ENCODE data around the gene NEDD9. TPM values are rescaled to one million over a fixed set of nuclear protein-coding genes. Genes with fewer than 3 reads are reported as not detected.

NEDD9 gene
- total and polyA plus RNA-seq, 10 of the 15 experiments (the other 5 are each of a cell fraction or from before 2014, with no cell fraction given), result 4.9 to 92.6 (median 14.6) TPM

DNA sequence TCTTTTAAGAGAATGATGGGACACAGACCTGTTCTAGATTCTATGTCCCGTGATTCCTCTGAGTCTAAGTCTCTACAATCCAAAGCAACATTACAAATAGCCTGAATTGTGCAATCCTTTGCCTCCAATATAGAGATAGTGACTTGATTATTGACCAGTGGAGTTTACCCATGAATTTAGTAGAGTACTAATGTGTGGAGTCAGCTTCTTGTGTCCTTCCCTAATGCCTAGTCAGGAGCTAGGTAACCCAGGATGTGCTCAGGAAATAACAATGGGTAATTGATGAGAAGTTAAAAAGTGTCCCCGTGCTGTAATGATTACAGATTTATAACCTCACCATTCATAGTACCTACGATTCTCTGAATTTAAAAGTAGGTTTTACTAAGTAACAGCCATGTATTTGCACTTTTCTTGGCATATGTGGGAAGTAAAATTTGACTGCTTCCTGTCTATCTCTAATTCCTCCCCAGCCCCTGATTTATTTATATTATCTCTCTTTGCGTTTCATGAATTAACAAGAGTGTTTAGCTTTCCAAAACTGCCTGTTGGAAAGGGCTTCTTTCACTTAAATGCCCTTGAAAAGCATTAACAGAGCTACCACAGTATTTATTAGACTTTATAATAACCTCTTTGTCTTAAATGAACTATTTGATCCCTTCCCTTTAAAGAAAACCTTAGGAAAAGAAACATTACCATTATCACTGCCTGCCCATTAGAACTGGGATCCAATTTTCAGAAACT is 30.5 kb downstream of the NEDD9 start:
- no peak overlapping the region for H3K9ac ChIP-seq (ENCODE audit: control insufficient read depth, insufficient read depth, low read length)
- ChIA-PET RAD21 (ENCODE audit: unreplicated experiment) (interaction anchor here (1.1 kb wide), 1 partner anchor 294 kb away, joined by 3 read pairs; no protein-coding TSS in a partner anchor), POLR2A (interaction anchor here (1.1 kb wide), 1 partner anchor 121 kb away, joined by 3 read pairs; no protein-coding TSS in a partner anchor), SMC1A (ENCODE audit: uncharacterized antibody, unreplicated experiment) (interaction anchor here (0.6 to 2.3 kb wide), 16 partner anchors 12 to 374 kb away, joined by 3 to 8 read pairs (median 3); no protein-coding TSS in a partner anchor), CTCF (interaction anchor here (0.7 to 1.0 kb wide), 4 partner anchors 12 to 66 kb away, joined by 3 to 4 read pairs (median 3); no protein-coding TSS in a partner anchor)
- no peaks in the 10 kb centered on the region for H3K79me2 ChIP-seq (ENCODE audit: control insufficient read depth, insufficient read depth, low read length)
- in situ Hi-C loops (cut with MboI) (no loop called here), intact Hi-C loops (cut with micrococcal nuclease; ENCODE audit: unreplicated experiment) (no loop called here)
- H3K4me3 ChIP-seq, result no peak overlapping the region
- H3K9me3 ChIP-seq (replicated peaks; ENCODE audit: control insufficient read depth, insufficient read depth, low read length), result no peaks in the 10 kb centered on the region
- no peak overlapping the region for H3K4me2 ChIP-seq (ENCODE audit: control insufficient read depth, insufficient read depth)
- H3K4me1 ChIP-seq (ENCODE audit: control insufficient read depth, insufficient read depth, low read length), result peaks cover 5% of the 10 kb centered on the region; the same call in 1 of the 2 replicates
- DNase-seq (ENCODE audit: low read depth, low spot score), result no peak
- no peak for ATAC-seq
- peaks cover 6 to 9% of the 10 kb centered on the region in 2 experiments for H3K36me3 ChIP-seq (ENCODE audit: control insufficient read depth in 2 of 2, insufficient read depth in 2 of 2, low read length in 1 of 2)
- H4K20me1 ChIP-seq (ENCODE audit: control insufficient read depth, insufficient read depth), result no peaks in the 10 kb centered on the region
- 81% methylated on average over 4 of the region's 4 CpGs for WGBS (ENCODE audit: insufficient coverage, insufficient replicate concordance, low lambda C conversion rate, missing lambda C conversion rate)
- no peak for TF ChIP-seq CHD2 (IDR thresholded peaks at IDR 0.05; ENCODE audit: borderline replicate concordance, low read depth, low read length)
- no peak for TF ChIP-seq POLR2AphosphoS2 (IDR thresholded peaks at IDR 0.05; ENCODE audit: low read depth, low read length)
- TF ChIP-seq STAT1 (conservative IDR thresholded peaks at IDR 0.05), result no peak
- TF ChIP-seq E4F1 (IDR thresholded peaks at IDR 0.05; ENCODE audit: borderline replicate concordance, partially characterized antibody), result no peak
- no peak for TF ChIP-seq SREBF2 (IDR thresholded peaks at IDR 0.05; ENCODE audit: low read length)
- no peak for TF ChIP-seq KLF5 (IDR thresholded peaks at IDR 0.05; ENCODE audit: partially characterized antibody)
- no peak for TF ChIP-seq NR2F1 (conservative IDR thresholded peaks at IDR 0.05)
- TF ChIP-seq CREM (IDR thresholded peaks at IDR 0.05; ENCODE audit: low read depth), result no peak
- no peak for TF ChIP-seq TARDBP (IDR thresholded peaks at IDR 0.05; ENCODE audit: borderline replicate concordance)
- TF ChIP-seq, protein P1, sequence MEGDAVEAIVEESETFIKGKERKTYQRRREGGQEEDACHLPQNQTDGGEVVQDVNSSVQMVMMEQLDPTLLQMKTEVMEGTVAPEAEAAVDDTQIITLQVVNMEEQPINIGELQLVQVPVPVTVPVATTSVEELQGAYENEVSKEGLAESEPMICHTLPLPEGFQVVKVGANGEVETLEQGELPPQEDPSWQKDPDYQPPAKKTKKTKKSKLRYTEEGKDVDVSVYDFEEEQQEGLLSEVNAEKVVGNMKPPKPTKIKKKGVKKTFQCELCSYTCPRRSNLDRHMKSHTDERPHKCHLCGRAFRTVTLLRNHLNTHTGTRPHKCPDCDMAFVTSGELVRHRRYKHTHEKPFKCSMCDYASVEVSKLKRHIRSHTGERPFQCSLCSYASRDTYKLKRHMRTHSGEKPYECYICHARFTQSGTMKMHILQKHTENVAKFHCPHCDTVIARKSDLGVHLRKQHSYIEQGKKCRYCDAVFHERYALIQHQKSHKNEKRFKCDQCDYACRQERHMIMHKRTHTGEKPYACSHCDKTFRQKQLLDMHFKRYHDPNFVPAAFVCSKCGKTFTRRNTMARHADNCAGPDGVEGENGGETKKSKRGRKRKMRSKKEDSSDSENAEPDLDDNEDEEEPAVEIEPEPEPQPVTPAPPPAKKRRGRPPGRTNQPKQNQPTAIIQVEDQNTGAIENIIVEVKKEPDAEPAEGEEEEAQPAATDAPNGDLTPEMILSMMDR (IDR thresholded peaks at IDR 0.05 in 2 of 3, conservative IDR thresholded peaks at IDR 0.05 in 1 of 3; ENCODE audit: control insufficient read depth in 2 of 3, extremely low read depth in 1 of 3, insufficient read depth in 1 of 3, low read depth in 3 of 3, low read length in 3 of 3), result no peak
- no peak for TF ChIP-seq NFXL1 (IDR thresholded peaks at IDR 0.05; ENCODE audit: borderline replicate concordance)
- TF ChIP-seq, protein P2, sequence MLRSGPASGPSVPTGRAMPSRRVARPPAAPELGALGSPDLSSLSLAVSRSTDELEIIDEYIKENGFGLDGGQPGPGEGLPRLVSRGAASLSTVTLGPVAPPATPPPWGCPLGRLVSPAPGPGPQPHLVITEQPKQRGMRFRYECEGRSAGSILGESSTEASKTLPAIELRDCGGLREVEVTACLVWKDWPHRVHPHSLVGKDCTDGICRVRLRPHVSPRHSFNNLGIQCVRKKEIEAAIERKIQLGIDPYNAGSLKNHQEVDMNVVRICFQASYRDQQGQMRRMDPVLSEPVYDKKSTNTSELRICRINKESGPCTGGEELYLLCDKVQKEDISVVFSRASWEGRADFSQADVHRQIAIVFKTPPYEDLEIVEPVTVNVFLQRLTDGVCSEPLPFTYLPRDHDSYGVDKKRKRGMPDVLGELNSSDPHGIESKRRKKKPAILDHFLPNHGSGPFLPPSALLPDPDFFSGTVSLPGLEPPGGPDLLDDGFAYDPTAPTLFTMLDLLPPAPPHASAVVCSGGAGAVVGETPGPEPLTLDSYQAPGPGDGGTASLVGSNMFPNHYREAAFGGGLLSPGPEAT (IDR thresholded peaks at IDR 0.05; ENCODE audit: low read depth), result no peak
- no peak for FAIRE-seq
- no peak overlapping the region for H3K27ac ChIP-seq (ENCODE audit: control insufficient read depth, insufficient read depth)
- H2AFZ ChIP-seq (ENCODE audit: control insufficient read depth, low read depth, low read length), result no peak overlapping the region
- H3K27me3 ChIP-seq (replicated peaks in 1 of 2; ENCODE audit: control insufficient read depth in 2 of 2, insufficient read depth in 2 of 2, low read length in 1 of 2), result no peaks in the 10 kb centered on the region
- BruUV-seq (replicated peaks), result no TSS peak

All from GM12878 (cell line).